GM12873 (cell line): Measurements from ENCODE around the gene CPA5.

Source experiments
- TF ChIP-seq, protein P1 (sequence below): IDR thresholded peaks from 2 replicates; pipeline ENCODE4 v1.5.1; 2012; ENCODE audit warnings: low read depth, mild to moderate bottlenecking, moderate library complexity, low read length, control low read depth; ENCODE audit not compliant: insufficient read depth; ENCODE audit errors: missing control alignments

The CPA5 gene

DNA sequence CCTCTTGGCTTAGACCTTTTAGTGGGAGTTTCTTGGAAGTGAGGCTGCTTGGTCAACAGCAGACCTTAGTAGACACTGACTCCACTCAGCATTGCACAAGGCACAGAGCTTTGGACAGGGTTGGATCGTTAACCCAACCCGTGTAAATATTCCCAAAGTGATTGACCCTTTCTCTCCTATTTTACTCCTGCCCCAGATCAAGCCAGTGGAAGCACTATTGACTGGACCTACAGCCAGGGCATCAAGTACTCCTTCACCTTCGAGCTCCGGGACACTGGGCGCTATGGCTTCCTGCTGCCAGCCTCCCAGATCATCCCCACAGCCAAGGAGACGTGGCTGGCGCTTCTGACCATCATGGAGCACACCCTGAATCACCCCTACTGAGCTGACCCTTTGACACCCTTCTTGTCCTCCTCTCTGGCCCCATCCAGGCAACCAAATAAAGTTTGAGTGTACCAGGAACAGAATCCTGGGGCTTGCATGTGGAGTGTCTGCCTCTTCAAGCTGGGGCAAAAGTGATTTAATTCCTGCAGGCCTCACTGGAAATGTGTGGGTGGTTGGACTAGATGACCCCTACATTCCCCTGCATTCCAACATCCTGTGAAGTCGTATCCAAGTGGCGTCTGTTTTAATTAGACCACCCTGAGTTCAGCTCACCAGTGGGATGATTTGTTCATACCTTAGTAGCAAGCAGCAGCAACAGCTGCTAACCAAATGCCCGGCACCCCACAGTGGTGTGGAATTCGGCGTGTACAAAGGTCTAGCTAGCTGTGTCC, 43.2 kb downstream of the CPA5 start:
- TF ChIP-seq, protein P1, sequence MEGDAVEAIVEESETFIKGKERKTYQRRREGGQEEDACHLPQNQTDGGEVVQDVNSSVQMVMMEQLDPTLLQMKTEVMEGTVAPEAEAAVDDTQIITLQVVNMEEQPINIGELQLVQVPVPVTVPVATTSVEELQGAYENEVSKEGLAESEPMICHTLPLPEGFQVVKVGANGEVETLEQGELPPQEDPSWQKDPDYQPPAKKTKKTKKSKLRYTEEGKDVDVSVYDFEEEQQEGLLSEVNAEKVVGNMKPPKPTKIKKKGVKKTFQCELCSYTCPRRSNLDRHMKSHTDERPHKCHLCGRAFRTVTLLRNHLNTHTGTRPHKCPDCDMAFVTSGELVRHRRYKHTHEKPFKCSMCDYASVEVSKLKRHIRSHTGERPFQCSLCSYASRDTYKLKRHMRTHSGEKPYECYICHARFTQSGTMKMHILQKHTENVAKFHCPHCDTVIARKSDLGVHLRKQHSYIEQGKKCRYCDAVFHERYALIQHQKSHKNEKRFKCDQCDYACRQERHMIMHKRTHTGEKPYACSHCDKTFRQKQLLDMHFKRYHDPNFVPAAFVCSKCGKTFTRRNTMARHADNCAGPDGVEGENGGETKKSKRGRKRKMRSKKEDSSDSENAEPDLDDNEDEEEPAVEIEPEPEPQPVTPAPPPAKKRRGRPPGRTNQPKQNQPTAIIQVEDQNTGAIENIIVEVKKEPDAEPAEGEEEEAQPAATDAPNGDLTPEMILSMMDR, result no peak

DNA sequence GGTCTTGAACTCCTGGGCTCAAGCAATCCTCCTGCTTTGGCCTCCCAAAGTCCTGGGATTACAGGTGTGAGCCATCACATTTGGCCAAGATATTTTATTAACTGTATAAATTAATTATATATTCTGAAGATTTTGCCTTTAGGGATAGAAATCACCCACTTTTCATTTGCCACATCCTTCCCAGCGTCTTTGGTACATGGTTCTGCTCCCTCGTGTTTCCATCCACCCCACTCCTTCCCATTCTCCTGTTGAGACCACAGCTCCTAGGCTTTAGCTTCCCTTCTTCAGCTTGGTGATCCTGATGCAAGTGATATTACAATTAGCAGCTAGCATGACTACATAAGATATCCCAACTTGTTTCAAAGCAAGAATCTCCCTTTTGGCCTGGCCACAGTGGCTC, 44.1 kb downstream of the CPA5 start:
- TF ChIP-seq, protein P1, result no peak

DNA sequence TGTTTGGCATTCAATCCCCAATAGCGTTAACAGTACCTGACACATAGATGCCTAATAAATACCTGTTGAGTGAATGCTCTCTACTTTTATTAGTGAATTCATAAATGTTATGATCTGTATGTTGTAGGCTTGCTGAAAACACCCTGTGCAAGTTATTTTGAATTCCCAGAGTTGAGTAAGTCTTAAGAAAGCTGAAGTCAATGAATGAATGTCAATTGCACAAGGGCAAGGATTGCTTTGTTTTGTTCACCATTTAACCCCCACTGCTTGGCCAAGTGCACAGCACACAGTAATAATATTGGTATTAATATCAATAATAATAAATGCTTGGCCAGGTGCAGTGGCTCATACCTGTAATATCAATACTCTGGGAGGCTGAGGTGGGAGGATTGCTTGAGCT, 45.9 kb downstream of the CPA5 start:
- TF ChIP-seq, protein P1, result no peak

DNA sequence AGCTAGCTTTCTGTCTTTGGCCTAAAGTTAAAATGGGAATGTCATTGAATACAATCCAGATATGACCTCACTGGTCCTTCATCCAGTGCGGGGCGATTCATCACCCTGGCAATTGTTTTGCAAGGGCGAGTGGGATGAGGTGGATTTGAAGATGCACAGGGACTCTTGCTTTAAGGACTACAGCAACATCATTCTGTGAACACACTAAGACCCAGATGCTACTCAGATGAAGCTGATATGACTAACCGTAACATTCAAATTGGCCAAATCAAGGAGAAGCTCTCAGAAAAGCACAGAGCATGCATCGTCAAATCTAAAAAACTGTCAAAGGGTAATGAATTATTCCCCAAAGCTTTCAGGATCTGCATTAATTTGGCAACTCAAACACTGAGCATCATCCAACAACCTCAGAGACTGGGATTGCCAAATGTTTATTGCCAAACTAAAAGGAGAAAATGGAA, 48.5 kb downstream of the CPA5 start:
- TF ChIP-seq, protein P1, result no peak

DNA sequence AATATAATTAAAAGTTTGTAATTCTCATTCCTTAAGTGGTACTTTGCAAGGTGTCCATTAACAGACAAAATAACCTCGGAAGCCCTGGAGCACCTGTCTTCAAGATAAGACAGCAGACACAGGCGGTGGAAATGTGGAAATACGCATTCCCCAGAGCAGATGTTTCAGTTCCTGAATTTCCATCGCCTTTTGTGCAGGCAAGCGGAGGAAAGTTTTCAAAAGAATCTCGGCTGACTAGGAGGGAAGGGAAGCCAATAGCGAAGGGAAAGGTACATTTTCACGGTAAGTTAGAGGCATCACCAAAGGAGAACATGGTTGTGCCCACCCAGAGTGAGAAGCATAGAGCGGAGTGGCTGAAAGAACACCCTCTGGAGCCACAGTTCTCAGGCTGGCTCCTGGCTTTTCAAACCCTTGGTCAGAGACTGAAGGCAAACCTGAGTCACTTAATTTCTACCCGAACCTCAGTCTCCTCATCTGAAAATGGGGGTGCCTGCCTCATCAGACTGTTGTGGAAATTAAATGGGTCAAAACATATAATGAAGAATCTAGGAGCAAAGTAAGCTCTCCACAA, 49.3 kb downstream of the CPA5 start:
- TF ChIP-seq, protein P1, result no peak

- TF ChIP-seq, protein P1, result no peak
Observed at GRCh38 chr7:130394421-130395195, 50.0 kb downstream of the CPA5 start.

DNA sequence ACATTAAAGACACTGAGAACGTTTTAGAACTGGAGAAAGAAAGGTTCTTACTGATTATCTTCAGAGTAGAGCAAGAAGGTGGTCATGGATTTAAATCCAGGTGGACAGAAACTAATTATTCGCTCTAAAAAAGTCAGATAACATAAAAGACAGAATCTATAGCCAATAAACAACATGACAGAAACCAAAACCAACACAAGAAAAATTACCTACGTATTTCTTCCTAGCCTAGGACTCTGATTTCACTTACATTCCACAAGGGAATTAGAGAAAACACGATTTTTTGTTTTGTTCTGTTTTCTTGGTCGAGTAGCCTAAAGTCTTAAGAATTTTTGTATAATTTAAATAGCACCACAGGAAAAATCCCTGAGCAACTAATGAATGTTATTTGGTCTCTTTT, 50.8 kb downstream of the CPA5 start:
- TF ChIP-seq, protein P1, result no peak
